ENCODE results near the gene FPR1.

FPR1 gene

DNA sequence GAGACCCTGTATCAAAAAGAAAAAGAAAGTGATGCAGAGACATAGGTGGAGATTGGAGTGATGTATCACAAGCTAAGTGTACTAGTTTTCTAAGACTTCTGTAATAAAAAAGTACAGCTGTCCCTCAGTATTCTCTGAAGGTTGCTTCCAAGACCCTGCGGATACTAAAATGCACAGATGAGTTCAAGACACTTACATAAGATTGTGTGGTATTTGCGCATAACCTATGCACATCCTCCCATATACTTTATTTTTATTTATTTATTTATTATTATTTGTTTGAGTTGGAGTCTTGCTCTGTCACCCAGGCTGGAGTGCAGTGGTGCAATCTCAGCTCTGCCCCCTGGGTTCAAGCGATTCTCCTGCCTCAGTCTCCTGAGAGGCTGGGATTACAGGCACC is 14.3 kb downstream of the FPR1 start:
- DNase-seq (ENCODE audit: low read depth), result no peak

DNA sequence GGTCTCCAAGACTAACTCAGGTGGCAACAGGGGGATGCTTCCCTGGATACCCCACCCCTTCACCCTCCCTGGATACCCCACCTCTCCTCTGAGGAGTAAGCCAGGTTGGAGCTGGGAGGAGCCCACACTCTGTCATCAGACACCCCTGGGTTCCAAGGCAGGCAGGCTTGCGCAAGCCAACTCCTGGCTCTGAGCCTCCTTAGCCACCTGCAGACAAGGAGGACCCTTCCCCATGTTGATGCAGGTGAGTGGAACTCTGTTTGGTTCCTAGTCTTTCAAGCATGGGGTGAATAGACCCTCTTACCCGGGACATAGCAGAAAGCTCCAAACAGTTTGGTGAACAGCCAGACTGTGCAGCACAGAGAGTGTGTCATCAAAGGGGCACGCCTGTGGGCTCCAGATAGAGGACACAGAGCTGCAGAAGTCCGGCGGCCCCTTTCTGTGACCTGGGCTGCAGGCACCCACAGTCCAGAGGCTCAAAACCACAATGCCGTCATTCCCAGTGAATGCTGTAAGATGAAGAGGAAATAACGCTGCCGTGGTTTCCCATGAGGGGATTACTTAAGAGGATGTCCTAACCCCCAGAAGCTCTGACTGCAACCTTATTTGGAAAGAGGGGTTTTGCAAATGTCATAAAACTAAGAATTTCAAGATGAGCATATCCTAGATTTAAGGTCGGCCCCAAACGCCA is 15.8 kb downstream of the FPR1 start:
- DNase-seq (ENCODE audit: low read depth), result no peak

DNA sequence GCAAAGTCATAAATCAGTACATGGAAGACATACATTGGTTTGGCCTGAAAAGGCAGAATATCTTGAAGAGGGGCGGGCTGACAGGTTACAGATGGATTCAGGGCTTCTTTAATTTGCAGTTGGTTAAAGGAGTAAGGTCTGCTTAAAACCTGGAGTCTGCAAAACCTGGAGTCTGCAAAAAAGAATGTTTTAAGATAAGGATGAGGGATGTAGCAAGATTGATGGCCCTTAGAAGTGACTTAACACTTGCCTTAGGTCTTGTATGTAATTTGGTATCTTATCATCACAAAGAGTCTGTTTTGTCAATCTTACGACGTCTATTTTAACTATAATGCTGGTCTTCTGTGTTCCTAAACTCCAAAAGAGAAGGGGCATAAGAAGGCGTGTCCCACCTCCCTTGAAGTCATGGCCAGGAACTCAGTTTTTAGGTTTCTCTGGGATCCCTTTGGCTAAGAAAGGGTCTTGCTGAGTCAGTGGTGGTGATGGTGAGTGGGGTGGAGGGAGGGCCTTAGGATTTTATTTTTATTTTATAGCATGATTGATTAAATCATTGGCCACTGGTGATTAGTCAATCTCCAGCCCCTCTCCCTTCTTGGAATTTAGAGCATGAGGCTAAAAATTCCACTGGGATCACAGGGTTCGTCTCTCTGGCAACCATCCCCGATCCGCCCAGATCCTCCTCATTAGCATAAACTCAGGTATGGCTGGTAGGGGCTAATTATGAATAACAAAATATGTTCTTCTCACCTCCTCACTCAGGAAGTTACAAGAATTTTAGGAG is 17.7 kb downstream of the FPR1 start:
- DNase-seq (ENCODE audit: low read depth), result no peak

DNA sequence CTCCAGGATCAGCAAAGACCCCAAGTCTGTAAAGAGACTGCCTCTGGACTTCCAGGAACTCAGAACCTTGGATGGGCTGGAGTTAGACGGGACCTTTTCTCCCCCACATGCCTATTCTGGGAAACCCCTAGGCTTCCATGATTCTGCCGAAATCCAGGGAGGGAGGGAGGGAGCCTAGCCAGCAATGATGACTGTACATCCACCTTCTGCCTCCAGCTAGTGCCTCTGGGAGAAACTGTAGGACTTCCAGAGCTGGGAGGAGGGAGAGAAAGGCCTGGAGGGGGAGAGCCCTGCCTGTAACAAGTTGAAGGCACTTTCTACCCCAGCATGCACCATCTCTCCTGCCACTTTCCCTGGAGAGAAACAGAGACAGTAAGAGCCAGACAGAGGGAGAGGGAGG is 21.9 kb downstream of the FPR1 start:
- DNase-seq (ENCODE audit: low read depth), result no peak

DNA sequence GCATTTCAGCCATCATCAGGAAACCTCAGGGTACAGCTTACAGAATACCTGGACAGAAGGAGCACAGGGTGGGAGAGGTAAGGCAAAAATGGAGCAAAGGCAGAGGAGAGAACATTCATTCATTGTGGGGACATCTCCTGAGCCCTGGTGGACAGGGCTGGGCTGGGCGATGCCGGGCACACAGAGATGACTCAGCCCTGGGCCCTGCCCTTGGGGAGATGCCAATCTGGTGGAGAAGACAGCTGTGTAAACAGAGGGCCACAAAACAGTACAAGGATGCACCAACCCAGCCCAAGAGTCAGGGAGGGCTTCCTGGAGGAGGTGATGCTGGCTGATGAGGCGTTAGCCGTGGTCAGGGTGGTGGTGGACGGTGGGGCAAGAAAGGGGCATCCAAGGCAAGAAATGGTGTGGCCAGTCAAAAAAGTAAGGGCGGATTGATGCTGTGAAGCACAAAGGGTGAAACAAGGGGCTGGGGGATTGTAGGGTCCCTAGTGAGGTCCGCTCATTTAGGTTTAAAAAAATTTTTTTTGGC is 24.3 kb downstream of the FPR1 start:
- DNase-seq (ENCODE audit: low read depth), result no peak

DNA sequence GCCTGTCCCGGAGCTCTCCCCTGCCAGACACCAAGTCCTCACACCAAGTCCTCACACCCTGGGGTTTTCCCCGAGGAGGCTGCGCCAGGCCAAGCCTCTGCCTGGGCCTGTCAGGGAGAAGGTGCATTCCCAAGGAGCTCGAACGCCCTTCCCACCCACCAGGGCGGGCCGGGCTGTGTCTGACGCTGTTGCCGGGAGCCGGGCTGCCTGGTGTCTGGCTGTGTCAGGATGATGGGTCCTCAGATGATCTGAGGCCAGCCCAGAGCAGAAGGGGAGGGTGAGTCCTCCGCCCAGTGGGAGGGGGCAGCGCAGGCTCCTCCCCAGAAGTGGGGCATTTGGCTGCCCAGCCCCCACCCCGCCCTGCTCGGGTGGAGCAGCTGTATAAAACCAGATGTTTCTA is 25.6 kb downstream of the FPR1 start:
- DNase-seq (ENCODE audit: low read depth), result no peak

DNA sequence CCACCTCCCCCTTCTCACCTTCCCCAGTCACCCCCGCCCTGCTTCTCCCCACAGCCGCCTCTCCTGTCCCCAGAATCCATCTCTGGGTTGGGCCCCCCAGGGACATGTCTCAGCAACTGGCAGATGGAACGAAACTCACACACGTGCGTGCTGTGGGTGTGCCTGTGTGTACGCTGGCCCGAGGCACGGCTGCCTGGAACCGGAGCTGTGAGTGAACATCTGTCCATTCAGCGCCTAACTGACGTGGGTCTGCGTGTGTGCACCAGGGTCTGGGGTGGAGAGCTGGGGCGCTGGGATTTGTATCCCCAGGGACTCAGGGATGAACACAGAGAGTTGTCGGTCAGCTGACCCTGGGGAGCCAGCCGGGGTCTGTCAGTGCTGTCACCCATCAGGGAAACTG is 27.1 kb downstream of the FPR1 start:
- DNase-seq (ENCODE audit: low read depth), result no peak

DNA sequence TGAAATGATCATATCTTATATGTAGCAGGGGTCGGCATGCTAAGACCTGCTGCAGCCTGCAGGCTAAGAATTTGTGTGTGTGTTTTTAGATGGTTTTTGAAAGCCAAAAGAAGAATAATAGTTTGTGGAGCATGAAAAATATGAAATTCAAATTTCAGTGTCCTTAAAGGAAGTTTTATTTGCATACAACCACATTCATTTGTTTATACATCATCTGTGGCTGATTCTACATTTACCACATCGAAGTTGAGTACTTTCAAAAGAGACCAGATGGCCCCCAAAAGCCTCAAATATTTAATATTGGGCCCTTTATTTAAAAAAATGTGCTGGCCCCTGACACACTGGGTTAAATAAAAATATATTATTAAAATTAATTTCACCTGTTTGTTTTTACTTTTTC is 29.2 kb downstream of the FPR1 start:
- DNase-seq (ENCODE audit: low read depth), result no peak

DNA sequence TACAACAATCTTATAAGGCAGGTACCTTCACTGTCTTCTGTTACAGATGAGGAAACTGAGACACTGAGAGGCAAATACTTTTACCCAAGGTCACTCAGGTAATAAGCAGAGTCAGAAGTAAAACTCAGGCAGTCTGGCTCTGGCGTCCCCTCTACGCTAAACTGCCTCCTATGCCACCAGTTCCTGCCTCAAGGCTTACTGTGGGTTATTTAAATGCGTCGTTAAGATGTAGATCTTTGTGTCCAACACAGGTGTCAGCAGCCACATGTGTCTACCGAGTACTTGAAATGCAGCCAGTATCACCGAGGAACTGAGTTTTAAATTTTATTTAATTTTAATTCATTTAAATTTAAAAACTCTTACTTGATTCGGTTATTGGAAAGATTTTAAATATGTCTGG is 29.8 kb downstream of the FPR1 start:
- DNase-seq (ENCODE audit: low read depth), result no peak

DNA sequence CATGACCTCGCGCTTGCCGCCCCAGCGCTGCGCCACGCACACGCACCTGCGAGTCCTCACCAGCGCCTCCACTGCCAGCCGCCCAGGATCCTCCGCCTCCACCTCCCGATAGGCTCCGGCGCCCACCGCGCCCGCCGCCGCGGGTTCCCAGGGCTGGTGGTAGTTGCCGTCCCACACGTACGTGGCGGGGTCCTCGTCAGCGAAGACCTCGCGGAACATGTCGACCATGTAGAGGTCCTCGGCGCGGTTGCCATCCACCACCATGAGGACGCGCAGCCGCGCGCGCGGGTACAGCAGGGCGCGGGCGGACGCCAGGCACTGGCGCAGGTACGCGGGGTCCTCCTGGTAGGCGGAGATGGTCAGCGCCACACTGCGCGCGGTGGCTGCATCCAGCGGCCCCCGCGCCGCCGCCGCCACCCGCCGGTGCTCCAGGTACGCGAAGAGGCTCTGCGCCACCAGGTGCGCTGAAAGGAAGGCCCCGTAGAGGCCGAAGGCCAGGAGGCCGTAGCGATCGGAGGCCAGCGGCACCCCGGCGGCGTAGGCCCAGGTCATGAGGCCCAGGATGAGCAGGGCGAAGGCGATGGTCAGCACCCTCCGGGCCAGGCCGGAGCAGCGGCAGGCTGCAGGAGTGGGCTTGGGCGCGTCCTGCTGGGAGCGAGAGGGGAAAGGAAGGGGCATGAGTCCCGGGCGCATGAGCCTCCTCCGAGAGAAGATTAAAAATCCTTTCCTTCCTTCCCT is 32.3 kb downstream of the FPR1 start:
- no peak for DNase-seq (ENCODE audit: low read depth)

DNA sequence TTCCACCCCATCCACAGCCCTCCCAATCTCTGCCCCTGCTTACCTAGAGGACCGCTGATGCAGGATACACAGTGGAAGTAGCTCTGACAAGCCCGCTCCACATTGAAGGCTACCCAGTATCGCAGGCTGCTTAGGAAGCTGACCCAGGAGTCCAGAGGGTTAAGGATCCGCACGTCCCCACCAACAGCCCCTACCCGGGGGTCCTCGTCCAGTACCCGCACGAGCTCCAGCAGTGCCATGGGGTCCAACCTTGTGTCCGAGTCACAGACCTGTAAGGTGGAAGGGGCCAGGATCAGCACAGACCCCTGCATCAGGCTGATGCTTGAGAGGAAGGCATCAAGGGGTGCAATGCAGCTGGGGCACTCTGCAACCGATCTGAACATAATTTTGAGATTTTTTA is 34.8 kb downstream of the FPR1 start:
- no peak for DNase-seq (ENCODE audit: low read depth)

DNA sequence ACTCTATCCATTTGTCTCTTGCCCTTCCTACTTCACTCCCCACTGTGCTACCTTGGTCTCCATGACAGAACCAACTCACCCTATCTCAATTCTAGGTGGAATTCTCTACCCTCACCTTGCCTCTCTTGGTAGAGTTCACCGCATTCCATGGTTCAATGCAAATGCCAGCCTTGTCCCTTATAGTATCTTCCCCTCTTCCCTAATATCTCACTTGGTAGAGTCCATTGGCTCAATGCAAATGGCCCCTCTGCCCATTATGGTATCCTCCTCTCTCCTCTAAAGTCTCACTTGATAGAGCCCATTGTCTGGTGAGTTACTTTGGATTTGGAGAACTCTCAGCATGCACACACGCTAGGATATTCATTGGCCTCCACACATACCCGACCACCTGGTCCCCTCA is 35.8 kb downstream of the FPR1 start:
- DNase-seq (ENCODE audit: low read depth), result no peak

DNA sequence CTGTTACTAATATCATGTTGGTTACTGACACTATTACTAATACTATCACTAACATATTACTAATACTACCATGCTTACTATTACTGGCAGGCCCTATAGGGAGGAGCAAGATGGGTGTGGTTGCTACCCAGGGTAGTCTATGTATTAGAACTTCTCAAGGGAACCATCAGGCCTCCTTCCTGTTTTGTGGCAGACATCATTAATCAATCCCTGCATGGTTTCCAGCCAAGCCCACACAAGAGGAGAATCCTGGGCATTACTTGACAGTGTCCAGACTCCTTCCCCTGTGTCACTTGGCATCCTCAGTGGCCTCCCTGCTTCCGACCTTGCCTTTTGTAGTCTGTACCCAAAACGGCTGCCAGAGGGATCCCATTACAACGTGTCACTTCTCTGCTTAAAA is 36.8 kb downstream of the FPR1 start:
- DNase-seq (ENCODE audit: low read depth), result no peak

DNA sequence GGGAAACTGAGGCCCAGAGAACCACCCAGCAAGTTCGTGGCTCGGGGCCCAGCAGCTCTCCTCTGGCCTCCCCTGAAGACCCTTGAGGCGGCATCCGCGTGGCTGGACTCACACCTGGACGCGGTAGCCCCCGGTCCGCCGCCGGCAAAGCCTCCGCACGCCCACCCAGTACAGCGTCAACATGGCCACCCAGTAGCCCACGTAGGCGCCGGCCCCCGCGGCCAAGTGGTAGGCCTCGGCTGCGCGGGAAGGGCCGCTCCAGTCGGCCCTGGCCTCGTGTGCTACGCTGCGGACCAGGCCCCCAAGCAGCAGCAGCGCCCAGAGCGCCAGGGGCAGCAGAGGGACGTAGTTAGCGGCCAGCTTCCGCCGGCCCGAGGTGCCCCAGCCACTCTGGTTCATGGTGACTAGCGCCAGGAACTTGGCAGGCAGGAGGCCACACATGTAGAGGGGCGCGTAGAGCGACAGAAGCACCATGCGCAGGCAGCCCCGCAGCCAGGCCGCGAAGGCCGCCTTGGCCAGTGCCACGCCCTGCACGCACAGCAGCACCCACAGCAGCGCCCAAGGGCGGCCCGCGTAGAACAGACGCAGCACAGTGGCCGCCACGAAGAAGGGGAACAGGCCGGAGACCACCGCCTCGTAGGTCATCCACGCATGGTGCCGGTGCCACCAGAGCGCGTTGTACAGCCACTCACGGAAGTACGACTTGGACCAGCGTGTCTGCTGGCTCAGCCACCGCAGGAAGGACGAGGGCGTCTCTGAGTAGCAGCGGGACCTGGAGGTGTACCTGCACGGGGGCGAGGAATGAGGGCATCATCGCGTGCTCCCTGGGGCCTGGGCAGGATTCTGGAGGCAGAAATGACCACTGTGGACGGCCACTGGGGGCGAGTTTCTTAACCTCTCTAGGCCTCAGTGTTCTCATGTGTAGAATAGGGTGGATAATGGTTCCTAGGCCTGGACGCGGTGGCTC is 38.1 kb downstream of the FPR1 start:
- DNase-seq (ENCODE audit: low read depth), result no peak

DNA sequence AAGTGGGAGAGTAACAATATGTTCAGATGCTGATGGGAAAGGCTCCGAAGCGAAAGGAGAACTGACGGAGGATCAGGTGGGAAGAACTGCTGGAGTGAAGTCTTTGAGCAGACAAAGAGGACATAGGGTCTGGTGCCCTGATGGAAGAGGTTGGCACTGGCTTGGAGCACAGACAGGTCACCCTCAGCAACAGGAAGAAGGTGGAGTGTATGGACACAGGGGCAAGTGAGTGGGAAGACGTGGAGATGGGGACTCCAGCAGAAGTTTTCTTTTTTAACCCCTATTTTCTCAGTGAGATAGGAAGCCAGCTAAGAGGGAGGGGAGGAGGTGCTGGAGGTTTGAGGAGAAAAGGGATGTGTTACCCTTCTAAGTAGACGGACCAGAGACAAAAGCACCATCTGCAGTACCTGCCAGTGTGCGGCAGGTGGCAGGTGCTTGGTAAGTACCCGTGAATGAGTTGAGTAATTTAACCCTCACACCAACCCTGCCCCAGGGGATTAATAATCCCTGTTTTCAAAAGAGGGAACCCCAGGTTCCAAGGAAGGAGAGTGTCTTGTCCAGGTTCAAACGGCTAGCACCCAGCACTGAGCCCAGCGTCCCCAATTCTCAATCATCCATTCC is 39.1 kb downstream of the FPR1 start:
- no peak for DNase-seq (ENCODE audit: low read depth)

DNA sequence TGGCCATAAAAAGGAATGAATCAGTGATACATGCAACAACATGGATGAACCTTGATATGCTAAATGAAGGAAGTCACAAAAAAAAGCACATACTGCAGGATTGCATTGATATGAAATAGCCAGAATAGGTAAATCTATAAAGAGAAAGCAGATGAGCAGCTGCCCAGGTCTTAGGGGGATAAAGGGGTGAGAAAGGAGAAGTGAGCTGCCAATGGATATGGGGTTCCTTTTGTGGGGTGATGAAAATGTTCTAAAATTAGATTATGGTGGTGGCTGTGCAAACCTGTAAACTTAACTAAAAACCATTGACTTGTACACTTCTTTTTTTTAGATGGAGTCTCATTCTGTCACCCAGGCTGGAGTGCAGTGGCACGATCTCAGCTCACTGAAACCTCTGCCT is 40.0 kb downstream of the FPR1 start:
- DNase-seq (ENCODE audit: low read depth), result no peak

DNA sequence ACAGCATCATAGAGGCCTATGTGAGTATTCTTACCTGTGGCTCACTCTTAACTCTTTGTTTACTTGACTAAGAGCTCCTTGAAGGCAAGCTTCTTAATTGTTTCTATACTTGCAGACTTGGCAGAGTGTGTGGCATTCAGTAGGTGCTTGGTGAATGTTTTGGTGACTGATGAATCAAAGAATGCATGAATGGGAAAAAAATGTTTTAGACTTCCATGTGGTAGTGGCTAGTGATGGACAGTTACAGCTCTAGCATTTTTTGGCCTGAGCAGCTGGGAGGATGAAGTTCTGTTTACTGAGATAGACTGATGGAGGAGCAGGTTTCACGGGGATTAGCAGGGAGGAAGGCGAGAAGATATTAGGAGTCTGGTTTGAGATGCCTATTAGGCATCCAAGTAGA is 41.5 kb downstream of the FPR1 start:
- no peak for DNase-seq (ENCODE audit: low read depth)

DNA sequence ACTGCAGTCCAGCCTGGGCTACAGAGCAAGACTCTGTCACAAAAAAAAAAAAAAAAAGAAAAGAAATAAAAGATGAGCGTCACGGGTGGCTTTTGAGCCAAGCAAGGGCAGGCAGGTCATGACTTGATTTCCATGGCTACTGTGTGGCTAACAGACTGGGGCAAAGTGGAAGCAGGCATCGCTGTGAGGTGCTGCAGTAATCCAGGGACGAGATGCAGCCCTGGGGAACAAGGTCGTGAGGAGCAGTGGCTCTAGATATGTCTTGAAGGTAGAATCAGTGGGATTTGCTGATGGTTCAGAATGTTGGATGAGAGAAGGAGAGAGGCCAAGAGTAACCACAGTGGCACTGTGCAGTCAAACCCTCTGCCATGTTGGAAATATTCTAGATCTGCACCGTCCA is 42.1 kb downstream of the FPR1 start:
- DNase-seq (ENCODE audit: low read depth), result no peak

DNA sequence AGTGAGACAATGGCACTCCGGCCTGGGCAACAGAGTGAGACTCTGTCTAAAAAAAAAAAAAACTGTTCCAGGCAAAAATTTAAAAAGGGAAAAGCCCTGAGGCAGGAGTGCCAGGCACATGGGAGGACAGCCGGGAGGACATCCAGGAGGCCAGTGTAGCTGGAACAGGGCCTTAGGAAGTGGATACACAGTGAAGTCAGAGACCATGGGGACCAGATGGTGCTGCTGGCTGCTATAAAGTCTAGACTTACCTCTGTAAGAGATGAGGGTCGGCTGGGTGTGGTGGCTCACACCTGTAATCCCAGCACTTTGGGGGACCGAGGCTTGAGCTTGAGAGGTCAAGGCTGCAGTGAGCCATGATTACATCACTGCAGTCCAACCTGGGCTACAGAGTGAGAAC is 42.9 kb downstream of the FPR1 start:
- DNase-seq (ENCODE audit: low read depth), result no peak

DNA sequence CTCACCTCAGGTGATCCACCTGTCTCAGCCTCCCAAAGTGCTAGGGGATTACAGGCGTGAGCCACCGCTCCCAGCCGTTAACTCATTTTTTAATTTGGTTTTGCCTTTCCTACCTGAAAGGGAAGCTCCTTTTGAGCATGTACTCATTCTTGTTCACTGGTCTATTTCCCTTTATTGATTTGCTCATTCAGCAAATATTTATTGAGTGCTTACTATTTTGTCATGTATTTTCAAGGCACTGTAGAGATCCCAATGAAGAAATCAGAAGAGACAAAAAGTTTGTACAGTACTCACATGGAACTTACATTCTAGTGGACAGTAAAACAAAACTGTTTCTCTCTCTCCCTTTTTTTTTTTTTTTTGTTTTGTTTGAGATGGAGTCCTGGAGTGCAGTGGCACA is 44.8 kb downstream of the FPR1 start:
- no peak for DNase-seq (ENCODE audit: low read depth)

DNA sequence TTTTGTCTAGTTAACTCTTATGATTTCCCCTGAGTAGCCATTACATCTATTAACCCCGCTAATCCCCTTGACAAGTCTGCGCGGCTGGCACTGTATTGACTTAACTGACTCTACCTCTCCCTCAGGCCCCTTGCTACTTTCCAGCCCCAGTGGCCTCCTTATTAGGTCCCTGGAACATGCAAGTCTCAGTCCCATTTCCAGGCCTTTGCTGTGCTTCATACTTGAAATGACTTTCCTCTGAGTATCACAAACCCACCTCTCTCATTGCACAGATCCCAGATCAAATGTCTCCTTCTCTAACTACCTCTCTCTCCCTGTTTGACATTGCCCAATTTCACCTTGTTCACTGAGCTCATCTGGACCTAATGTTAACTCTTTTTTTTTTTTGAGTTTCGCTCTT is 45.4 kb downstream of the FPR1 start:
- DNase-seq (ENCODE audit: low read depth), result no peak

All from stimulated activated CD8-positive, alpha-beta memory T cell treated with anti-CD3 and anti-CD28 coated beads, Interleukin-15, amount 100 ng/mL, for 1 hour (primary cell).